Vagina (tissue), 2 donors: ENCODE data around the gene ROPN1B. TPM values are rescaled to one million over a fixed set of nuclear protein-coding genes. Genes with fewer than 3 reads are reported as not detected.

Experiments
- DNase-seq, 2 donors: peaks; one replicate each; pipeline ENCODE4 v3.0.0-alpha.2; 2017; ENCODE audit errors: extremely low spot score in 2 of 2
- H3K27ac ChIP-seq: fragments of 200-600 bp; sonication (generic); one replicate; pipeline ENCODE4 v1.5.1; 2019
- H3K27me3 ChIP-seq: fragments of 200-600 bp; sonication (generic); one replicate; pipeline ENCODE4 v1.5.1; 2019
- H3K36me3 ChIP-seq, 2 donors: fragments of 200-600 bp; sonication (generic); one replicate each; pipeline ENCODE4 v1.5.1; 2017 to 2019
- H3K4me1 ChIP-seq: fragments of 200-600 bp; sonication (generic); one replicate; pipeline ENCODE4 v1.5.1; 2019
- H3K4me3 ChIP-seq, 2 donors: fragments of 200-600 bp; sonication (generic); 1 replicate in 1 of 2; 2 replicates in 1 of 2; pipeline ENCODE4 v1.5.1; 2016 to 2019
- H3K9me3 ChIP-seq: fragments of 200-600 bp; sonication (generic); one replicate; pipeline ENCODE4 v1.5.1; 2019
- CTCF ChIP-seq, 3 experiments: fragments of 450-650 bp in 2 of 3; fragments of 200-600 bp in 1 of 3; sonication (generic) in 1 of 3; IDR thresholded peaks; one replicate each; pipeline ENCODE4 v1.5.1; 2017 to 2019; ENCODE audit warnings: antibody characterized with exemption in 3 of 3, mild to moderate bottlenecking in 2 of 3, moderate library complexity in 2 of 3
- POLR2A ChIP-seq, 2 donors: fragments of 450-650 bp; IDR thresholded peaks; one replicate each; pipeline ENCODE4 v1.6.1; 2017; ENCODE audit warnings: antibody characterized with exemption in 2 of 2, mild to moderate bottlenecking in 2 of 2, moderate library complexity in 2 of 2
- POLR2AphosphoS5 ChIP-seq, 2 donors: sonication (generic); formaldehyde crosslinking; IDR thresholded peaks; one replicate each; pipeline ENCODE4 v1.9.0; 2017; ENCODE audit warnings: antibody characterized with exemption in 2 of 2, mild to moderate bottlenecking in 2 of 2, low read depth in 1 of 2; ENCODE audit not compliant: insufficient read depth in 1 of 2
- intact Hi-C: fragments of 100-400 bp; cut with DNase I; formaldehyde crosslinking; loops from one replicate; pipeline ENCODE4 v1.15.1; 2023
- total RNA-seq: library from RNA; depleted of rRNA; stranded (reverse); fragments of >200 nt; gene quantifications from one replicate; pipeline ENCODE4 v1.2.3, GENCODE V29; 2016

Gene ROPN1B
- total RNA-seq, 1 donor from 2014 or later, result not detected

- Histone ChIP-seq H3K4me3 (no peak overlapping the region), H3K27ac (no peak overlapping the region), H3K27me3 (no peaks in the 10 kb centered on the region), H3K9me3 (peaks cover 5% of the 10 kb centered on the region), H3K4me1 (no peaks in the 10 kb centered on the region), H3K36me3 (peaks cover 0 to 20% of the 10 kb centered on the region in 2 donors)
- peak; percentile 44 to 84 for DNase-seq
- intact Hi-C loops, result no loop called here
- TF ChIP-seq CTCF (IDR thresholded peaks at IDR 0.05), result no peak
- TF ChIP-seq POLR2AphosphoS5 (IDR thresholded peaks at IDR 0.05; ENCODE audit: insufficient read depth in 1 of 2, low read depth in 1 of 2), result no peak
- TF ChIP-seq POLR2A (IDR thresholded peaks at IDR 0.05), result no peak
Measured at GRCh38 chr3:126023390-126023789, 54.4 kb downstream of the ROPN1B start.

GRCh38 chr3:126024049-126024854 lies 55.3 kb downstream of the ROPN1B start:
- Histone ChIP-seq H3K4me1 (no peaks in the 10 kb centered on the region), H3K36me3 (peaks cover 0 to 26% of the 10 kb centered on the region in 2 donors), H3K9me3 (peaks cover 6% of the 10 kb centered on the region), H3K27ac (no peak overlapping the region), H3K27me3 (no peaks in the 10 kb centered on the region), H3K4me3 (no peak overlapping the region)
- TF ChIP-seq CTCF (IDR thresholded peaks at IDR 0.05), result no peak
- TF ChIP-seq POLR2AphosphoS5 (IDR thresholded peaks at IDR 0.05; ENCODE audit: insufficient read depth in 1 of 2, low read depth in 1 of 2), result no peak
- TF ChIP-seq POLR2A (IDR thresholded peaks at IDR 0.05), result no peak
- intact Hi-C loops, result no loop called here
- DNase-seq, result peak; percentile 71 to 88

GRCh38 chr3:126025116-126025729 lies 56.2 kb downstream of the ROPN1B start:
- Histone ChIP-seq H3K4me3 (no peak overlapping the region), H3K27ac (no peak overlapping the region), H3K9me3 (peaks cover 6% of the 10 kb centered on the region), H3K27me3 (no peaks in the 10 kb centered on the region), H3K4me1 (no peaks in the 10 kb centered on the region), H3K36me3 (peaks cover 0 to 30% of the 10 kb centered on the region in 2 donors)
- peak; percentile 64 to 72 for DNase-seq
- TF ChIP-seq POLR2A (IDR thresholded peaks at IDR 0.05), result no peak
- TF ChIP-seq POLR2AphosphoS5 (IDR thresholded peaks at IDR 0.05; ENCODE audit: insufficient read depth in 1 of 2, low read depth in 1 of 2), result no peak
- intact Hi-C loops, result no loop called here

- H3K27ac ChIP-seq, result no peak overlapping the region
- peaks cover 0 to 30% of the 10 kb centered on the region in 2 donors for H3K36me3 ChIP-seq
- no peaks in the 10 kb centered on the region for H3K27me3 ChIP-seq
- H3K4me3 ChIP-seq, result no peak overlapping the region
- peak in 1 of 2 donors; percentile 88 for DNase-seq
- no peaks in the 10 kb centered on the region for H3K4me1 ChIP-seq
- intact Hi-C loops, result no loop called here
- TF ChIP-seq POLR2AphosphoS5 (IDR thresholded peaks at IDR 0.05; ENCODE audit: insufficient read depth in 1 of 2, low read depth in 1 of 2) (no peak), CTCF (IDR thresholded peaks at IDR 0.05) (no peak), POLR2A (IDR thresholded peaks at IDR 0.05) (no peak)
- peaks cover 6% of the 10 kb centered on the region for H3K9me3 ChIP-seq
Measured at GRCh38 chr3:126025862-126026261, 56.9 kb downstream of the ROPN1B start.

GRCh38 chr3:126026277-126026751 lies 57.3 kb downstream of the ROPN1B start:
- DNase-seq, result peak; percentile 79 to 82
- Histone ChIP-seq H3K4me3 (no peak overlapping the region), H3K9me3 (peaks cover 6% of the 10 kb centered on the region), H3K27me3 (no peaks in the 10 kb centered on the region), H3K27ac (no peak overlapping the region), H3K4me1 (no peaks in the 10 kb centered on the region), H3K36me3 (peaks cover 0 to 30% of the 10 kb centered on the region in 2 donors)
- intact Hi-C loops, result no loop called here
- TF ChIP-seq POLR2AphosphoS5 (IDR thresholded peaks at IDR 0.05; ENCODE audit: insufficient read depth in 1 of 2, low read depth in 1 of 2), result no peak
- no peak for TF ChIP-seq POLR2A (IDR thresholded peaks at IDR 0.05)
- TF ChIP-seq CTCF (IDR thresholded peaks at IDR 0.05), result no peak
